Ecto neural progenitor cell (in vitro differentiated cells): ENCODE data around the gene CTNNBL1.
"Not testable (repeated sequence)": the region's sequence is repeated elsewhere in the genome, so short reads cannot be mapped to it uniquely, and the experiment has no call there.

Experiments
- DNase-seq: peaks from one replicate; pipeline ENCODE4 v3.0.0-alpha.2; 2018; ENCODE audit warnings: low spot score

Gene CTNNBL1

DNA sequence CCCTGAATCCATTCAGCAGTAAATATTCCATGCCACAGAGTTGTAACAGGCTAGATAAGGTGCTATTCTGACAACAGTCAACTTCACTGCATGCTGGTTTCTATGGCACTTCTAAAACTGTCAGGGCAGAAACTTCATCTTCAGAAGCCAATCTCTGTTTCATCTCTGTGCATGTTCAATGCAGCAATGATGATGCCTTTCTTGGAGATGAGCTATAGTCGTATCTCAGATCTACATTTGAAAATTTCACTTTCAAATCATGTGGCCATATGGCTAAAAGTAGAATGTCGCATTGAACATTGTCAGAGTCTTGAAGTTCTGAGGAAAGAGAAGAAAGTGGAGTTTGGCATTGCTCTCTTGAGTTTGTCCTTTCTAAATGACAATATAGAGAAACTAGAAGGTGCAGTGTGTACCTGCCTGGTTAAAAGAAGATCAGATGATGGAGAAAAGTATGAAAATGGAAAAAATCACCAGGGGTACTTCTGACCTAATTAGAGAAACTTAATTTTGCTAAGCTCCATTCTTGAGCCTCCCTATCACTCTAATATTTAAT lies 160.1 kb downstream of the CTNNBL1 start:
- no peak for DNase-seq

- not testable (repeated sequence) for DNase-seq
Observed at GRCh38 chr20:37856034-37856433, 162.2 kb downstream of the CTNNBL1 start.

DNA sequence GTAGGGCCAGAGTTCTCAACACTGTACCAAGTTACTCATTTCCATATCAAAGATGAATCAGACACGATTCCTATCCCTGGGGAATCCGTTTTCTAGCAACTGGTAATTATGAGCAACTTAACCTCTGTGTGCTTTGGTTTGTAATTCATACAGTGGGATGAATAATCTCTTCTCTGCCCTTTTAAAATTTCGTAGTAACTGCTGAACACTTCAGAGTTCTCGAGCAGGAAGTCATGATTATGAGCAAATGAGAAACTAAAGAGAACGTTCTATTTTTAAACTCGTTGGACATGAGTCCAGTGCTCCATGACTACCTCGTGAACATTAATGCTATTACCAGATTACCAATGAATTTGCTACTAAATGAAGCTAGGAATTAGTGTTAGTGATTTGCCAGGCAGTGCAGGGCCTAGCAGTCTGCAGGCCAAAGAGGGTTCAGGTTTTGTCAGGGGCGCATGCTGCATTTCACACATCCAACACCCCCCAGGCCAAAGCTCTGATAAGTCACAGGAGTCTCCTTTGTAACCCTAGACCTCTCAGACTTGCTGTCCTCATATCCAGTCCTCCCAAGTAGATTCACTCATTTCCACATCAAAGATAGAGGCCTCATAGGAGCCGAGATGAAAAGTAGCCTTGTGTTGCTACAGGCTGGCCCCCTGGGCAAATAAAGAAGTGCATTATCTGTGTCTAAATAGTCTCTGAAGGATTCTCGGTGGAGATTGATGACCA lies 163.3 kb downstream of the CTNNBL1 start:
- no peak for DNase-seq

DNA sequence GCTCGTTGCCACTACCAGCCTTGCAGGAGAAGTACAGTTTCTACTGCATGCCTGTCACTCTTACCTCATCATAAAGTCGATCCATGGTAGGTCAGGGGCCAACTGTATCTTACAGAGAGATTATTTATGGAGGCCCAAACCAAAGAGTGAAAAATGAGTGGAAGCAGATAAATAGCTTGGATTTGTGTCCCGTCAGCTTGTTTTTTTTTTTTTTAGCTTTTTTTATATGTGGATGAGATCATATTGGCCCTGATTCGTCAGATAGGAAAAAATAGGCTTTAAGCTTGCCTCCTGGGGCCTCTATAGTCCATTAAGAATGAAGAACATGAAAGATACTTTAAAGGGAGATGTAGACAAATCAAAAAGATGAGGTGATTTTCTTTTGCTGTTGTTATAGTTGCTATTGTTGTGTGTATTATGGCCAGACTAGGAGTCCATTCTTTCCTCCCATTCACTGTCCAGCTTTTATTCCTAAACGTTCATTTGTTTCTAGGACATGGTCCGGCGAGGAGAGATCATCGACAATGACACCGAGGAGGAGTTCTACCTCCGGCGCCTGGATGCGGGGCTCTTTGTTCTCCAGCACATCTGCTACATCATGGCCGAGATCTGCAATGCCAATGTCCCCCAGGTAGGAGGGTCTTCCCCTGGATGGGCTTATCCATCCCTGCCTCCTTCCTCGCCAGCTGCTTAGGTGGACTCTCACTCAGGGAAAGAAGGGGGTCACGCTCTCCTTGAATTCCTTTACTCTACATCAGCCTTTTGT lies 165.8 kb downstream of the CTNNBL1 start:
- DNase-seq: no peak

GRCh38 chr20:37863289-37863688 lies 169.5 kb downstream of the CTNNBL1 start:
- DNase-seq: no peak

DNA sequence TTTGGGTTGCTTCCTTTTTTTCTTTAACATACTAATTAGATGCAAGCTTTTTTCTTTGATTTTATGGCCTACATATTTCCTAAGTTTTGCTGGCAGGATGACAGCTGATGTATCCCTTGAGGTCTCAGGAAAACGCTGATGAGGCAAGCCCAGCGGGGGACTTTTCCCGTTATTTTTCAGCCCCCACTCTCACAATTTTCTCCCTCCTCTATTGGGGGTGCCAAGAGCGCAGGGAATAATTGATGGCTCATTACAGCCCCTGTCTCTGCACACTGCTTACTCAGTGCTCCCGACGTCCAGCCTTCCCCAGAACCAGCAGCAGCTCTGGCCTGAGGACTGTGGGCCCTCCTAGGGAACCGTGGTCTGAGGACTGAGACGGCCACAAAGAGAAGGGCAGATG lies 170.5 kb downstream of the CTNNBL1 start:
- DNase-seq: no peak

GRCh38 chr20:37866051-37866450 lies 172.2 kb downstream of the CTNNBL1 start:
- no peak for DNase-seq

GRCh38 chr20:37867289-37868195 lies 173.7 kb downstream of the CTNNBL1 start:
- DNase-seq: no peak

DNA sequence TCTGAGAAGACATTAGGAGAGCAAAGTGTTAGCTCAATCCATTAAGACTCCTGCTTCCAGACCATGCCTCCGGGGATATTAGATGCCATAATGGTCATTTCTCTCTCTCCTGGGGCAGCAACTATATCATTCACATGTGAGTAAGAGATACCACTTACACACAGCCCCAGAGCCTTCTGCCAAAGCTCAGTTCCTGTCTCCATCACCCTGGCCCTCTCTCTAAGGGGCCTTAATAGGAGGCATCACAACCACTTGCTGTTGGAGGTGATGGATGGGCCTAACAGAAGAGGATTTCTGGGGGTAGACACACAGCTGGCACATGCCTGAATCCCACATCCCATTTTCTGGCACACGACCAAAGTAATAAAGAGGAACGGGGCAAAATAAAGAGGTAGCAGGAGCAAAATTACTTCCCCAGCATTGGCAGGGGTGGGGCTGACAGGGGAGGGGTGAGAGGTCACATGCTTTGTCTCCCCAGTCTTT lies 175.1 kb downstream of the CTNNBL1 start:
- DNase-seq: no peak

GRCh38 chr20:37869334-37869861 lies 175.6 kb downstream of the CTNNBL1 start:
- DNase-seq: no peak

GRCh38 chr20:37870294-37870693 lies 176.5 kb downstream of the CTNNBL1 start:
- no peak for DNase-seq

DNA sequence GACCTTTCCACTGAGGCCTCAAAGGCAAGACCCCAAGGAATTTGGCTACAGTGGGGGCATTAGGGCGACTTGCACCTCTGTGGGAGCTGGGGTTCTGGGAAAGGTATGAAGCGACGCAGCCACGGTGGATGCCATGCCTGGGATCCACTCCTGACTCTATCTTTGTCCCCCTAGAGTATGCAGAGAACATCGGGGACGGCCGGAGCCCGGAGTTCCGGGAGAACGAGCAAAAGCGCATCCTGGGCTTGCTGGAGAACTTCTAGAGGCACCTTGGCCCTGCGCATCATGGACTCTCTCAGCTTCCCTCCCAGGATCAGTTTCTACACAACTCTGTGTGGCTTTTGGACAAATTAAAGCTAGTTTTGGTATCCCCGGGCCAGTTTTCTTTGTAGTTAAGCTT lies 177.9 kb downstream of the CTNNBL1 start:
- no peak for DNase-seq

DNA sequence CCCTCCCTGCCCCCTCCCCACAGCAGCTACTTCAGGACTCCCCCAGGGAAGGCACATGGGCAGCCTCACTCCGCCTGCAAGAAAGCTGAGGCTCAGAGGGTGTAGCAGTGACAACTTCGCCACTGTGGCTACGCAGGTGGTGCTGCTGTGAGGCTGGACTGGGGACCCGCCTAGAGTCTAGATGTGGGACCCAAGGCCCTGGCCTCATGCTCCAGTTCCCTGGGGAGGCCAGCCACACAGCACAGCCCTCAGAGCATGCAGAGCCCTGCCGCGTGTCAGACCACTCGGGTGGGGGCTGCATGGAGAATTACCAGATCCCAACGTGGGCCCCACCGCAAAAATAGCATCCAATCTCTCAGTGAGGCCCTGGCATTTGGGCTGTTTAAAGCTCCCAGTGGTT lies 178.3 kb downstream of the CTNNBL1 start:
- DNase-seq: no peak

DNA sequence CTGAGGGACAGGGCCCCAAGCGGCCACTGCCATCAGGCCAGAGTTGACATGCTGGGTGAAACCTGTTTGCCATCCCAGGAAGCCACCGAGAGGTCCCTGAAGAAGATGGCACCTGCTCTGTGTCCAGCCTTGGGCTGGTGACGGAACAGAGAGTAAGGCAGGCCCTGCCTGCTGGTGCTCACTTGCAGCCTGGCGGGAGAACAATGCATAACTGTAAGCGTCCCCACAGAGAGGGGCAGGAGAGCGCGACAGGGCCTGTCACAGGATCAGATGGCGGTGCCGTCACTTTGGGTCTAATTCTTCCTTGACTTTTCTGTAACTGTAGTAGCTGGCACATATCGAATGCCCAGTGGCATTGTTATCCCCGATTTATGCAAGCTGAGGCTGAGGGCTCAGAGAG lies 180.1 kb downstream of the CTNNBL1 start:
- DNase-seq: no peak

GRCh38 chr20:37875460-37876175 lies 181.8 kb downstream of the CTNNBL1 start:
- DNase-seq: no peak

- DNase-seq: no peak
Observed at GRCh38 chr20:37876863-37877262, 183.0 kb downstream of the CTNNBL1 start.

DNA sequence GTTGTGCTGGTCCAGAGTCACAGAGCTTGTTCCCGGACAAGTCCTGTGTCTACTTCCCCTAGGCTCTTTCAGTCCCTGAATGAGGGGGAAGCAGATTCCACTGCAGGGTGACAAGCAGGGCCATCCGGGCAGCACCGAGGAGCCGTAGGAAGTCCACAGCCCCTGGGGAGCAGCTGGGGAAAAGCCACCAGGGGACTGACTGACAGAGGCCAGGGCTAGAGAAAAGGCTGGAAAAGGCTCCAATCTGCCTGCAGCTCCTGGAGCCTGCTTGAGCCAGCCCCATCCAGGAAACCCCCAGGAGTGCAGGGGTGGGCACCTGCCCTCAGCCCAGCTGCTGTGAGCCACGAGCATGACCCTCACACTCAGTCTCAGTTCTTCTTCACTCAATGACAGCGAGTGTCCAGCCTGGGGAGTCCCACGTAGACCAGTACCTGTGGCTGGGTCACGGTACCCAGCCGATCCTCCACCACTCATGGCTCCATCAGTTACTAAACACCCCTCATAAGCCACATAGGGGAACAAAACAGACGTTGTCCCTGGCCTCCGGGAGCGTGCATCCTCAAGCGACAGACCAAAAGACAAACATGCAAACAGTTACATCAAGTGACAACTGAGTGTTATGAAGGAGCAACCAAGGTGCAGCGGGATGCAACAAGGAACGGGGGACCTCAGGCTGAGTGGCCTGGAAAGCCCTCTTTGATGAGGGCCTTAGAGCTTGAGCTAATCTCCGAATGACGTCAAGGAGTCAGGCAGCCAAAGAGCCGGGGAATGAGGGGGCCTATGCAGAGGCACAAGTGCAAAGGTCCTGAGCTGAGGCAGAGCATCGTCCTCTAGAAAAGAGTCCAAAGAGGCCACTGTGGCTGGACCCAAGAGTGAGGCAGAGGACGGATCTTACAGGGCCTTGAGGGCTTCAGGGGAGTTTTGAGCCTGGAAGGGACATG lies 184.3 kb downstream of the CTNNBL1 start:
- no peak for DNase-seq

- DNase-seq: no peak
Observed at GRCh38 chr20:37878835-37879599, 185.2 kb downstream of the CTNNBL1 start.

GRCh38 chr20:37879843-37880242 lies 186.0 kb downstream of the CTNNBL1 start:
- DNase-seq: no peak
